HEK293 (cell line): ENCODE measurements around the gene TGFB2.

Source experiments
- ZNF146 ChIP-seq: fragments of 450-650 bp; formaldehyde crosslinking; IDR thresholded peaks from 2 replicates; pipeline ENCODE4 v1.5.1; 2016; ENCODE audit warnings: missing biosample characterization, missing genetic modification characterization
- ZNF274 ChIP-seq, 2 experiments: fragments of 200-500 bp in 1 of 2; fragments of 450-650 bp in 1 of 2; sonication (Bioruptor generic) in 1 of 2; formaldehyde crosslinking in 1 of 2; IDR thresholded peaks; 2 replicates each; pipeline versions ENCODE4 v1.5.1 to v1.6.1; 2014 to 2016; ENCODE audit warnings: borderline replicate concordance in 1 of 2, inconsistent platforms in 1 of 2, low read length in 1 of 2, missing biosample characterization in 1 of 2, missing genetic modification characterization in 1 of 2
- ZNF311 ChIP-seq: fragments of 450-650 bp; formaldehyde crosslinking; IDR thresholded peaks from 2 replicates; pipeline ENCODE4 v1.5.1; 2017; ENCODE audit warnings: missing biosample characterization, missing genetic modification characterization, borderline replicate concordance
- ZNF747 ChIP-seq: fragments of 450-650 bp; formaldehyde crosslinking; IDR thresholded peaks from 2 replicates; pipeline ENCODE4 v1.5.1; 2016; ENCODE audit warnings: missing biosample characterization, missing genetic modification characterization
- TF ChIP-seq, protein P1 (sequence below): fragments of 450-650 bp; formaldehyde crosslinking; IDR thresholded peaks from 2 replicates; pipeline ENCODE4 v1.5.1; 2016; ENCODE audit warnings: missing biosample characterization, missing genetic modification characterization
- TF ChIP-seq, protein P2 (sequence below): fragments of 450-650 bp; formaldehyde crosslinking; IDR thresholded peaks from 2 replicates; pipeline ENCODE4 v1.5.1; 2016; ENCODE audit warnings: missing biosample characterization, missing genetic modification characterization, low read depth
- TF ChIP-seq, protein P3 (sequence below): fragments of 450-650 bp; formaldehyde crosslinking; IDR thresholded peaks from 2 replicates; pipeline ENCODE4 v1.5.1; 2016; ENCODE audit warnings: missing biosample characterization, missing genetic modification characterization
- TF ChIP-seq, protein P4 (sequence below): fragments of 450-650 bp; formaldehyde crosslinking; IDR thresholded peaks from 2 replicates; pipeline ENCODE4 v1.5.1; 2016; ENCODE audit warnings: missing biosample characterization, missing genetic modification characterization, borderline replicate concordance

DNA sequence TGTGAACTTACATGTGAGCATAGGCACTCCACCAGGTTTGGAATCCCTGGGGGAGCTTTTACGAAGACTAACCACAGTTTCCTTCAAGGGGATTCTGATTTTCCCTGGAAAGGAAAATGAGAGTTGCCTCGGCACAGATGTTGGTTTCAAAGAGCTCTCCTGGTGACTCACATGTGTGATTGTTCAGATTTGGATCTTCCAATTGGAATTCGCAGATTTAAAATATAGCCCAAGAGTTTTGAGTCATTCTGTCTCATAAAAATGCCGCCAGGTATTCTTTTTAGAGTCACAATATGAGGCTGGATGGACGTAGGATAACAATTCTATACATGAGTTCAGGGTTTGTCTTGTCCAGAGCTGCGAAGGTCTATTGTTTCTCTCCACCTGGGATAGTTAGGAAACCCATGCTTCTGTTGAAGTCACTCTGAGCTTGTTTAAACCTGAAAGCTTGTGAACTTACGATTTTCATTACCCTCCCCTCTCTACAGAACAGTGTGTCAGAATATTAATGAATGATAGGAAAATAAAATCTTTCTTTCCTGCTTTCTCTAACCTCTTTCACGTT, 64.9 kb downstream of the TGFB2 start:
- TF ChIP-seq, protein P1, sequence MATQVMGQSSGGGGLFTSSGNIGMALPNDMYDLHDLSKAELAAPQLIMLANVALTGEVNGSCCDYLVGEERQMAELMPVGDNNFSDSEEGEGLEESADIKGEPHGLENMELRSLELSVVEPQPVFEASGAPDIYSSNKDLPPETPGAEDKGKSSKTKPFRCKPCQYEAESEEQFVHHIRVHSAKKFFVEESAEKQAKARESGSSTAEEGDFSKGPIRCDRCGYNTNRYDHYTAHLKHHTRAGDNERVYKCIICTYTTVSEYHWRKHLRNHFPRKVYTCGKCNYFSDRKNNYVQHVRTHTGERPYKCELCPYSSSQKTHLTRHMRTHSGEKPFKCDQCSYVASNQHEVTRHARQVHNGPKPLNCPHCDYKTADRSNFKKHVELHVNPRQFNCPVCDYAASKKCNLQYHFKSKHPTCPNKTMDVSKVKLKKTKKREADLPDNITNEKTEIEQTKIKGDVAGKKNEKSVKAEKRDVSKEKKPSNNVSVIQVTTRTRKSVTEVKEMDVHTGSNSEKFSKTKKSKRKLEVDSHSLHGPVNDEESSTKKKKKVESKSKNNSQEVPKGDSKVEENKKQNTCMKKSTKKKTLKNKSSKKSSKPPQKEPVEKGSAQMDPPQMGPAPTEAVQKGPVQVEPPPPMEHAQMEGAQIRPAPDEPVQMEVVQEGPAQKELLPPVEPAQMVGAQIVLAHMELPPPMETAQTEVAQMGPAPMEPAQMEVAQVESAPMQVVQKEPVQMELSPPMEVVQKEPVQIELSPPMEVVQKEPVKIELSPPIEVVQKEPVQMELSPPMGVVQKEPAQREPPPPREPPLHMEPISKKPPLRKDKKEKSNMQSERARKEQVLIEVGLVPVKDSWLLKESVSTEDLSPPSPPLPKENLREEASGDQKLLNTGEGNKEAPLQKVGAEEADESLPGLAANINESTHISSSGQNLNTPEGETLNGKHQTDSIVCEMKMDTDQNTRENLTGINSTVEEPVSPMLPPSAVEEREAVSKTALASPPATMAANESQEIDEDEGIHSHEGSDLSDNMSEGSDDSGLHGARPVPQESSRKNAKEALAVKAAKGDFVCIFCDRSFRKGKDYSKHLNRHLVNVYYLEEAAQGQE (tag by site-specific recombination), result no peak
- no peak for TF ChIP-seq ZNF274 (IDR thresholded peaks at IDR 0.05; ENCODE audit: low read length)
- TF ChIP-seq ZNF274 (tag by site-specific recombination; IDR thresholded peaks at IDR 0.05; ENCODE audit: borderline replicate concordance), result no peak
- TF ChIP-seq, protein P2, sequence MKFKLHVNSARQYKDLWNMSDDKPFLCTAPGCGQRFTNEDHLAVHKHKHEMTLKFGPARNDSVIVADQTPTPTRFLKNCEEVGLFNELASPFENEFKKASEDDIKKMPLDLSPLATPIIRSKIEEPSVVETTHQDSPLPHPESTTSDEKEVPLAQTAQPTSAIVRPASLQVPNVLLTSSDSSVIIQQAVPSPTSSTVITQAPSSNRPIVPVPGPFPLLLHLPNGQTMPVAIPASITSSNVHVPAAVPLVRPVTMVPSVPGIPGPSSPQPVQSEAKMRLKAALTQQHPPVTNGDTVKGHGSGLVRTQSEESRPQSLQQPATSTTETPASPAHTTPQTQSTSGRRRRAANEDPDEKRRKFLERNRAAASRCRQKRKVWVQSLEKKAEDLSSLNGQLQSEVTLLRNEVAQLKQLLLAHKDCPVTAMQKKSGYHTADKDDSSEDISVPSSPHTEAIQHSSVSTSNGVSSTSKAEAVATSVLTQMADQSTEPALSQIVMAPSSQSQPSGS (tag by site-specific recombination), result no peak
- TF ChIP-seq ZNF146 (tag by site-specific recombination), result no peak
- no peak for TF ChIP-seq ZNF747 (tag by site-specific recombination)
- TF ChIP-seq, protein P3, sequence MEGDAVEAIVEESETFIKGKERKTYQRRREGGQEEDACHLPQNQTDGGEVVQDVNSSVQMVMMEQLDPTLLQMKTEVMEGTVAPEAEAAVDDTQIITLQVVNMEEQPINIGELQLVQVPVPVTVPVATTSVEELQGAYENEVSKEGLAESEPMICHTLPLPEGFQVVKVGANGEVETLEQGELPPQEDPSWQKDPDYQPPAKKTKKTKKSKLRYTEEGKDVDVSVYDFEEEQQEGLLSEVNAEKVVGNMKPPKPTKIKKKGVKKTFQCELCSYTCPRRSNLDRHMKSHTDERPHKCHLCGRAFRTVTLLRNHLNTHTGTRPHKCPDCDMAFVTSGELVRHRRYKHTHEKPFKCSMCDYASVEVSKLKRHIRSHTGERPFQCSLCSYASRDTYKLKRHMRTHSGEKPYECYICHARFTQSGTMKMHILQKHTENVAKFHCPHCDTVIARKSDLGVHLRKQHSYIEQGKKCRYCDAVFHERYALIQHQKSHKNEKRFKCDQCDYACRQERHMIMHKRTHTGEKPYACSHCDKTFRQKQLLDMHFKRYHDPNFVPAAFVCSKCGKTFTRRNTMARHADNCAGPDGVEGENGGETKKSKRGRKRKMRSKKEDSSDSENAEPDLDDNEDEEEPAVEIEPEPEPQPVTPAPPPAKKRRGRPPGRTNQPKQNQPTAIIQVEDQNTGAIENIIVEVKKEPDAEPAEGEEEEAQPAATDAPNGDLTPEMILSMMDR (tag by site-specific recombination), result no peak
- no peak for TF ChIP-seq ZNF311 (tag by site-specific recombination)
- TF ChIP-seq, protein P4, sequence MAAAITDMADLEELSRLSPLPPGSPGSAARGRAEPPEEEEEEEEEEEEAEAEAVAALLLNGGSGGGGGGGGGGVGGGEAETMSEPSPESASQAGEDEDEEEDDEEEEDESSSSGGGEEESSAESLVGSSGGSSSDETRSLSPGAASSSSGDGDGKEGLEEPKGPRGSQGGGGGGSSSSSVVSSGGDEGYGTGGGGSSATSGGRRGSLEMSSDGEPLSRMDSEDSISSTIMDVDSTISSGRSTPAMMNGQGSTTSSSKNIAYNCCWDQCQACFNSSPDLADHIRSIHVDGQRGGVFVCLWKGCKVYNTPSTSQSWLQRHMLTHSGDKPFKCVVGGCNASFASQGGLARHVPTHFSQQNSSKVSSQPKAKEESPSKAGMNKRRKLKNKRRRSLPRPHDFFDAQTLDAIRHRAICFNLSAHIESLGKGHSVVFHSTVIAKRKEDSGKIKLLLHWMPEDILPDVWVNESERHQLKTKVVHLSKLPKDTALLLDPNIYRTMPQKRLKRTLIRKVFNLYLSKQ (tag by site-specific recombination), result no peak
